CD4-positive, alpha-beta T cell treated with Interferon gamma for 1 hour (primary cell): ENCODE measurements around the gene DNPEP.
"Not testable (repeated sequence)": the region's sequence is repeated elsewhere in the genome, so short reads cannot be mapped to it uniquely, and the experiment has no call there.

ENCODE experiments used
- DNase-seq: peaks from one replicate; pipeline ENCODE4 v3.0.0-alpha.2; 2020

The DNPEP gene

DNA sequence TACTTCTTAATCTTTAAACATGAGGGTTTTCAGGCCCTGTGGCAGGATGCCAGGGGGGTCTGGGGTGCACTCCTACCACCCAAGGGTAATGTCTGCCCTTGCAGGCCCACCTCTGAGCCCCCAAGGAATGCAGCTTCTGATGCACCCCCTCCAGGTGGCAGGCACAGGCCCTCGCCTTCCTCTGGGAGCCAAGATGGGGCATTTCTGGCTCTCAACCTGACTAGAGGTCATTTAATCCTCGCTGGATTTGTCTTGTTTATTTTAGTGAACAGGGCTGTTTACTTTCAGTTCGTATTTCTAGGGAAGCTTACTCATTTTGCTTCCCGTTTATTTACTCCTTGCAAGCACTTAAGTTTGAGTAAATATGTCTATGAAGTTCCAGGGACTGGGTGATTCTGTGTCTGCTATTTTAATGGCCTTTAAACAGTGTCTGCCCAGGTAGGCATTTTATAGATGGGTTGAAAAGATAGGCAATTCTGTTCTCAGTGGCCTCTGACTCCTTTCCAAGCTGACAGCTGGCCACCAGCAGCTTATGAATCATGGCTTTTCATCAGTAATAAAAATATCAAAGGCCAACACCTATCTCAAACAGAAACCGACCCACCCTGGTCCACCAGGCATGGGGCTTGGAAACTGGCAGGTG lies 11.1 kb upstream of the DNPEP start:
- no peak for DNase-seq

DNA sequence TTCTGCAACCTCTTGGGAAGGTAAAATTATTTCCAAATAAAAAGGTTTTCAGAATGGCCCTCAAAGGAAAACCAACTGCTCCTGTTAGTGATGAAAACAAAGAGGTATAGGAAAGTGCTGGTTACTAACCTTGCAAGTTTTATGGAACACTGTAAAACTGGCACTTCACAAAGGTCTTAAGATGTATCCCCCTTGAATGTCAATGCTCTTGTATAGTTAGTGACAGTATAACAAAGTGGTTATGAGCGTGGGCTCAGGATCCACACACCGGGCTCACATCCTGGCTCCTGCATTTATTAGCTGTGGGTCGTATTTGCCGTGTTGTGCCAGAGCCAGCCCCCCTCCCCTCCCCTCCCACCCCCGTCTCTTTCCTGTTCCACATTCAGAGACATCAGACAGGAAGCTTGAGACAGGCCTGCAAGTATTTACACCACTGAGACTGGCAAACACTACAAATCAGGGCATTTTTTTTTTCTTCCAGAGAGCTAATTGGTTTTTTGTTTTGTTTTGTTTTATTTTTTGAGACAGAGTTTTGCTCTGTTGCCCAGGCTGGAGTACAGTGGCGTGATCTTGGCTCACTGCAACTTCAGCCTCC lies 9.2 kb upstream of the DNPEP start:
- no peak for DNase-seq

GRCh38 chr2:219395609-219396008 lies 7.9 kb upstream of the DNPEP start:
- no peak for DNase-seq

GRCh38 chr2:219395056-219395455 lies 7.3 kb upstream of the DNPEP start:
- DNase-seq, result not testable (repeated sequence)

DNA sequence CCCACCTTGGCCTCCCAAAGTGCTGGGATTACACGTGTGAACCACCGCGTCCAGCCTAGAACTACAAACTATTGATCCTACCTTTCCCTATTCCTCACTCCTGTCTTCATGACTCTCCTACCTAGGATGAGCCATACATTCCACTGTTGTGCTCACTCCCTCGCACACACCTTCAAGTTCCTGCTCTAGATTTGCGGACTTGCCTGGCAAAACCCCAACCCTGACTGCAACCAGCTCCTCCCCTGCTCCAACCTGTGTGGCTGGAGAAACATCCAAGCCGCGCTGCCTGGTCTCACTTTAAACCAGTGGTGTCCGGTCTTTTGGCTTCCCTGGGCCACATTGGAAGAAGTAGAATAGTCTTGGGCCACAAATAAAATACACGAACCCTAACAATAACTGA lies 5.0 kb upstream of the DNPEP start:
- DNase-seq, result no peak

DNA sequence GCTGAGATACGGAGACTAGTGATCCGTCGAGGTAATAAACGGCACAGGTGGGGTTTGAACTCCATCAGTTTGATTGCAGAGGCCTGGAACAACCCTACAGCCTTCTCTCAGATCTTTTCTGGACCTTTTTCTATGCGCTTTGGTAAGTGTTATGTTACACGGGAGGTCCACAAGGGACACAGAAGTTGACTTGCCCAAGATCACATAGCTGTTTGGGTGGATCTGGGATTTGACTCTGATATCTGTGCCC lies 1.1 kb upstream of the DNPEP start:
- DNase-seq, result no peak

DNA sequence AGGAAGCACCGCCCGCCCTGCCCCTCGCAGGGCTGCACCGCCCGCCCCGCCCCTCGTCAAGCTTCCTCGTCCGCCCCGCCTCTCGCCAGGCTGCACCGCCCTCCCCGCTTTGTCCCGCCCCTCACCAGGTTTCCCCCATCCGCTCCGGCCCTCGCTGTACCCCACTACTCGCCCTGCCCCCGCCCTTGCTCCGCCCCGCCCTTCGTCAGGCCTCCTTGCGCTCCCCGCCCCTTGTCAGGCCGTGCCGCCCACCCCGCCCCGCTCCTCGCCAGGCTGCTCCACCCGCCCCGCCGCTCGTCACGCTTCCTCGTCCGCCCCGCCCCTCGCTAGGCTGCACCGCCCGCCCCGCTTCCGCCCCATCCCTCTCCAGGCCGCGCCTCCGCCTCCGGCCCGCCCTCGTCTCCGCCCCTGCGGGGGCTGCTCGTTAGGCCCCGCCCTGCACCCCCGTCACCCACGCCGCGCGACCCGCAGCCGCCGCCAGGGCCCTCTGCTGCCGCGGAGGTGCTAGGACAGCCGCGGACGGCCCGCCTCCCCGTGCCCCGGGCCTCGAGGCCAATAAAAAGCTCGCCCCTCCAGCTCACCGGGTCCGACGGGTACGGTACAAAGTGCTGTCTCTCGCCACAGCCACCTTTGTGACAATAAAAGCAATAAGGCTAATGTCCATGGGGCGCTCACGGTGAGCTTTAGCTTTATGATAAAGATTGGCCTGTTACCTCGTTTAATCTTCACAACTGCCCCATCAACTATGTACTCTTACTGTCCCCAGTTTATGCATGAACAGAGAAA lies 602 bp upstream of the DNPEP start:
- DNase-seq, result peak; percentile 98

GRCh38 chr2:219386532-219387280 lies 1.0 kb downstream of the DNPEP start:
- no peak for DNase-seq

- DNase-seq, result no peak
Observed at GRCh38 chr2:219385958-219386520, 1.7 kb downstream of the DNPEP start.

GRCh38 chr2:219384859-219385258 lies 2.9 kb downstream of the DNPEP start:
- no peak for DNase-seq

DNA sequence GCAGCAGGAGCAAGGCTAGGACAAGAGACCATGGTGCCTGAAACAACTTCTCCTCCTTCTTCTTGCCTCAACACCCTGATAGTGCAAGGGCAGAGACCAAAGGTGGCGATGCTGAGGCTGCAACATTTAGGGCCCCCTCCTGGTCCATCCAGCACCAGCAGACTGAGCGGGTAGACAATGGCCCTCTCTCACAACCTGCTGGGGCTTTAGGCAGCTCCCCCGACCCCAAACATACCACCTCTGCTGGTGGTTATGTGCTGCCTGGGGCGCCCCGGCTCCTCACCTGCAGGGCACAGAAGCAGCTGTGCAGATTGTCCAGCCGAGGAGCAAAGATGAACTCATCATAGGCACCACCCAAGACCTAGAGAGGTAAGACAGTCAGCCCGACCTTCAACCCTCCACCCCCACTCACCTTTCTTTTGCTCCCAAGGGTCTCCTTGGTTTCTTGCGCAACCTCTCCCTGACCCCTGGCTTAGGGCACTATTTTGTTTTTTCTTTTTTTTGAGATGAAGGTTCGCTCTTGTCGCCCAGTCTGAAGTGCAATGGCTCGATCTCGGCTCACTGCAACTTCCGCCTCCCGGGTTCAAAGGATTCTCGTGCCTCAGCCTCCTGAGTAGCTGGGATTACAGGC lies 3.5 kb downstream of the DNPEP start:
- no peak for DNase-seq

DNA sequence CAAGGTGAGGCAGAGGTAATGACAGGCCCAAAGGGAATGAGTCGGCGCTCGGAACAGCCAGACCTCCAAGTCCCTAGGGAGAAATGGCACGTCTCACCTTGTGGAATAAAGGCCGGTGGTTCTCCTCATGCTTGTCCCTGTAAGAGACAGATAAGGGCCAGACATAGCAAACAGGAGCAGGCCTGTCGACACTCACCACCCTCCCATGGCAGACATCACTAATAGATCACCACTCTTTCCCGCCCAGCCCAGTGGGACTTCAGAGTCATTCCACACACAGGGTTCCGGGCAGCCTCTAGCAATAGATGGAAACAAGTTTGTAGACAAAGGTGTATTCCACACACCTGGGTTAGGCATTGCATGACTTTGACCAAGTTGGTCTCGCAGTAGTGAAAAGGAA lies 6.3 kb downstream of the DNPEP start:
- no peak for DNase-seq

DNA sequence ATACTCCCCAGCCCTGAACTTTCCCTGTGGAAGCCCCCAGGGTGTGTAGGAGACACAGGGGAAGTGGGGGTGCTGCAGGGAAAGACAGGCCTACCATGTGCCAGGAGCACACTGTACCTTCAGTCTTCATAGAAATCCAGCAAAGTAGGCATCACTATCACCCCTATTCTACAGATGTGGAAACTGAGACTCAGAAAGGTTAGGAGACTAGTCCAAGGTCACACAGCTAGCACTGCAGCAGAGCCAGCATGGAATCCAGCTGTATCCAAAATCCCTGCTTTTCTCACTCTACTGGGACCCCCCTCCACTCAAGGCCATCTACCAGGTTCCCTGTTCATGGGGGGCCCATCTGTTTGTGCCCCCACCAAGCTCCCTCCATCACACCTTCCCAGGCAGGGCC lies 6.8 kb downstream of the DNPEP start:
- no peak for DNase-seq

DNA sequence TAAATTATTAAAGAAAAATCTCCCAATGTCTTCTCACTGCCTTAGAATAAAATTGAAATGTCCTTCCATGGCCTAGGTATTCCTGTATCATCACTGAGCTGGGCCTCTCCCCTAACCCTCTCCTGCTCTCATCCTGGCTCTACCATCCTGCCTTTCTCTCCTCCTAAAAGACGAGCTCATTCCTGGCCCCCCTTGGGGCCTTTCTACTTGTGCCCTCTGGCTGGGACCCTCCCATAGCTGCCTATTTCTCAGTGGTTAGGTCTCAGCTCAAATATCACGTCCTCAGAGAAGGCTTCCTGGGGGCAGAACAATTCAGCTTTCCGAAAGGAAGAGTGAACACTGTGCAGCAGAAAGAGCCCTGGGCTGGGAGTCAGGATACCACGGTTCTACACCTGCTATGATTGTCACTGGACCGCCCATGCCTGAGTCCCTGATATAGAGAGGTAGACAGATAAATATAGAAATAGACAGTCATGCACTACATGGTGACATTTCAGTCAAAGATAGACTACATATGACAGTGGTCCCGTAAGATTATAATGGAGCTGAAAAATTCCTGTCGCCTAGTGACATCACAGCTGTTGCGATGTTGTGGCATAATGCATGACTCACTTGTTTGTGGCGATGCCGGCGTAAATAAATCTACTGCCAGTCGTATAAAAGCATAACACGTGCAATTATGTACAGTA lies 9.4 kb downstream of the DNPEP start:
- no peak for DNase-seq

GRCh38 chr2:219369447-219369861 lies 18.3 kb downstream of the DNPEP start:
- DNase-seq, result no peak

DNA sequence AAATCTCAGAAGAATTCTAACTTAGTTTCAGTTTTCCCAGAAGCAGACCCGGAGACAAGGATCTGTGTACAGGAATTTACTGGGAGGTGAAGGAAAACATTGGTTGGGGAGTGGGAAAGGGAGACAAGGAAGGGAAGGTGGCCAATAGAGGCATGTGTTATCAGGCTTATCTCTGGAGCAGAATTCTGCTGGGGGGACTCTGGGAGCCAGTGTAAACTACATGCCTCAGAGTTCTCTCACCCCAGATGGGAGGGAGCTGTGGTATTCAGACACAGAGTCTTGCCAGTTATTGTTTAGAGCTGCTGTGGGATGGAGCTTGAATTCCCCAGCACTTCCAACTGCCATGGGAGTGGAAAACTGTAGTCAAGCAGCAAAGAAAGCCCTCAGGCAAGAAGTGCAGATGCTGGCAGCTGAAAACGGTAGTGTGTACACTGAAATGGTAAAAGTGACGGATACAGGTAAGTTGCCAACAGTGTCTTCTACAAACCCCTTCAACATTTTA lies 19.0 kb downstream of the DNPEP start:
- DNase-seq, result no peak

- DNase-seq, result peak; percentile 20
Observed at GRCh38 chr2:219362524-219363164, 25.1 kb downstream of the DNPEP start.

- no peak for DNase-seq
Observed at GRCh38 chr2:219362072-219362471, 25.6 kb downstream of the DNPEP start.

DNA sequence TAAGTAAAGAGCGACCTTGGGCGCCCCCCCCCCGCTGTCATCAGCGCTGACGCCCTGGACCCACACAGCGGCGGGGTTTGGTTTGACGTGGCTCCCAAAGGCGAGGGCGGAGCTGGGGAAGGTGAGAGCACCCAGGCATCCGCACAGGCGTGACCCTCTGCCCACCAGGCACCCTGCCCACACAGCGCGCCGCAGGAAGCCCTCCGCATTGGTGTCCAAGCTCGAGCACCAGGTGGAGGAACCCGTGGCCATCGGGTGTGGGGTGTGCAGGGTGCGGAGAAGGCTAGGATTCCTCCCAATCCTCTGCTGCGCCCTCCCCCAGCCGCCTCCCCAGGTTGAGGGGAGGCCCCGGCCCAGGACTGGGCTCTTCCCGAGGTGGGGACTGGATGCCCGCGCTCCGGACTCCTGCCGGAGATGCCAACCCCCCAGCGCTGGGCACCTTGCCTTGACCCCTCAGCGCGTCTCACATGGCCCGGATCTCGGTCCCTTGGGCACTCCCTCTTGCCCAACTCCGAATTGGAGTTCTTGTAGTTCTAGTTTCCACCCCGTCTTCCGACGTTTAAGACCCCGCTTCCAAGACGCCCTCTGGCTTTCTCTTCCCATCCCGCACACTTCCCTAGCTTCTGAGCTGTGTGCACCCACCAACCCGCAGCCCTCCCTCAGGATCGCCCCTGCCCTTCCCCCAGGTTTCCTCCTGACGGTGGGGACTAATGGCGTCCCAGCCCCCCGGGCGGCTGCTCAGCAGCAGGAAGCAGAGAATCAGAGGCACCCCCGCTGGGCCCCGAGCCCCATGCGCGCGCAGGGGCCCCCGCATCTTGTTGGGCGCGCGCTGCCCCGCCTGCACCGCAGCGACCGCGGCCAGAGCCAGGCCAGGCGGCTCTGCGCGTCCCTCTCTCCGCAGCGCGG lies 29.3 kb downstream of the DNPEP start:
- no peak for DNase-seq

DNA sequence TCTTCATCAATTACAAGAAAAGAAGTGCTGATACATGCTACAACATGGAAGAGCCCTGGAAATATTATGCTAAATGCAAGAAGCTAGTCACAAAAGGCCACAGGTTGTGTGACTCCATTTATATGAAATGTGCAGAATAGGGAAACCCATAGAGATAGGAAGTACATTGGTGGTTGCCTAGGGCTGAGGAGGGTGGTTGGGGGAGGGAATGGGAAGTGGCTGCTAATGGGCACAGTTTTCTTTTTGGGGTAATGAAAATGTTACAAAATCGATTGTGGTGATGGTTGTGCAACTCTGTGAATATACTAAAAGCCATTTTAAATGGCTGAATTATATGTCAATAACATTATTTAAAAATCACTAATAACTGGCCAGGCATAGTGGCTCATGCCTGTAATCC lies 30.9 kb downstream of the DNPEP start:
- peak; percentile 29 for DNase-seq

DNA sequence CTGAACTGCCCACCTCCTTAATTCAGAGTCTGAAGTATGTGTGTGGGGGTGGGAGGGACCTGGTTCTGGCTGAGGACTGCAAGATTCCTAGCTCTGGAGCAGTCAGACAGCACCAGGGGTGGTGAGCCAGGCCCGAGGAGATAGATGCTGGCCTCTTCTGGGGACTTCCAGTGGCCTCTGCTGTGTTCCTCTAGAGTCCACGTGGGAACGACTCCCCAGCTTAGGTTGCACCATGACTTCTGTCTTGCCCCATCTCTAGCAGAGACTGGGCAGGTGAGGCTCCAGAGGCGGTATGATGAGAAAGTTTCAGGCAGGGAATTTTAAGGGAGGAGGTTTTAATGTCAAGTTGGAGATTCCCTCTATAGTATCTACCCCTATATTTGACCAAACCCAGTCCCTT lies 33.1 kb downstream of the DNPEP start:
- no peak for DNase-seq
